B cell (primary cell): Measurements from ENCODE around the gene ACTR2. TPM values are rescaled to one million over a fixed set of nuclear protein-coding genes. Genes with fewer than 3 reads are reported as not detected.

Experiments
- ATAC-seq: fragments of 200-7000 bp; cut with Tn5 transposase; one replicate; pipeline ENCODE4 v1.10.0; 2021; ENCODE audit warnings: low read depth, mild to moderate bottlenecking, moderate number of reproducible peaks, moderate library complexity
- CTCF ChIA-PET: fragments of 350-600 bp; sonication (Branson Sonifier 250); formaldehyde crosslinking; loops from one replicate; lab custom pipeline; 2021; ENCODE audit warnings: antibody characterized with exemption, inconsistent platforms; lab: Charles Lee
- POLR2A ChIA-PET: fragments of 350-600 bp; sonication (Branson Sonifier 250); formaldehyde crosslinking; loops from one replicate; lab custom pipeline; 2021; ENCODE audit warnings: antibody characterized with exemption; lab: Charles Lee
- DNase-seq: peaks from one replicate; pipeline ENCODE4 v3.0.0; 2013
- H2AFZ ChIP-seq: 2 replicates; pipeline ENCODE4 v1.6.1; 2012; ENCODE audit warnings: mild to moderate bottlenecking, low read depth, low read length; ENCODE audit not compliant: insufficient read depth, poor library complexity, severe bottlenecking
- H3K27ac ChIP-seq, 2 donors: 1 replicate in 1 of 2; 2 replicates in 1 of 2; pipeline ENCODE4 v1.5.1; 2012 to 2013; ENCODE audit warnings: low read length in 2 of 2, mild to moderate bottlenecking in 2 of 2, moderate library complexity in 1 of 2
- H3K27me3 ChIP-seq, 4 experiments: fragments of 200-600 bp in 1 of 4; sonication (generic) in 1 of 4; replicated peaks in 1 of 4; 1 replicate in 2 of 4; 2 replicates in 2 of 4; pipeline versions ENCODE4 v1.6.1 to v1.7.0; 2013 to 2016; ENCODE audit warnings: low read length in 3 of 4, mild to moderate bottlenecking in 2 of 4, mixed read lengths in 1 of 4, moderate library complexity in 1 of 4; ENCODE audit not compliant: insufficient read depth in 4 of 4, control insufficient read depth in 3 of 4; ENCODE audit errors: control extremely low read depth in 1 of 4
- H3K36me3 ChIP-seq, 2 experiments: replicated peaks in 1 of 2; 1 replicate in 1 of 2; 2 replicates in 1 of 2; pipeline versions ENCODE4 v1.6.1 to v1.7.1; 2013; ENCODE audit warnings: low read length in 1 of 2; ENCODE audit not compliant: insufficient read depth in 2 of 2, control insufficient read depth in 1 of 2; ENCODE audit errors: control extremely low read depth in 1 of 2, extremely low read depth in 1 of 2
- H3K4me1 ChIP-seq, 2 donors: fragments of 200-600 bp in 1 of 2; sonication (generic) in 1 of 2; 1 replicate in 1 of 2; 2 replicates in 1 of 2; pipeline versions ENCODE4 v1.5.1 to v1.6.1; 2013 to 2017; ENCODE audit warnings: low read length in 2 of 2; ENCODE audit not compliant: control insufficient read depth in 2 of 2, insufficient read depth in 2 of 2
- H3K4me2 ChIP-seq: replicated peaks from 2 replicates; pipeline ENCODE3; 2012; ENCODE audit warnings: mild to moderate bottlenecking, low read depth, low read length; ENCODE audit not compliant: poor library complexity, severe bottlenecking
- H3K4me3 ChIP-seq, 5 experiments: fragments of 200-600 bp in 1 of 5; sonication (generic) in 1 of 5; 1 replicate in 3 of 5; 2 replicates in 2 of 5; pipeline versions ENCODE4 v1.5.1 to v1.7.0; 2011 to 2016; ENCODE audit warnings: low read length in 4 of 5, mild to moderate bottlenecking in 4 of 5, low read depth in 2 of 5, control low read depth in 1 of 5, moderate library complexity in 1 of 5; ENCODE audit not compliant: insufficient read depth in 1 of 5; ENCODE audit errors: control extremely low read depth in 1 of 5, extremely low read depth in 1 of 5
- H3K79me2 ChIP-seq: fragments of 200-600 bp; sonication (generic); one replicate; pipeline ENCODE4 v1.6.0; 2016; ENCODE audit warnings: low read length; ENCODE audit not compliant: control insufficient read depth, insufficient read depth
- H3K9ac ChIP-seq: fragments of 200-600 bp; sonication (generic); 2 replicates; pipeline ENCODE4 v1.6.1; 2017; ENCODE audit warnings: mild to moderate bottlenecking, low read length, moderate library complexity
- H3K9me3 ChIP-seq, 3 donors: one replicate each; pipeline versions ENCODE4 v1.6.1 to v1.7.1; 2013; ENCODE audit warnings: low read length in 2 of 3; ENCODE audit not compliant: control insufficient read depth in 2 of 3, insufficient read depth in 1 of 3; ENCODE audit errors: control extremely low read depth in 1 of 3
- H4K20me1 ChIP-seq: 2 replicates; pipeline ENCODE4 v1.6.0; 2012; ENCODE audit warnings: mild to moderate bottlenecking, low read length; ENCODE audit not compliant: insufficient read depth, control insufficient read depth, poor library complexity, severe bottlenecking
- H3K27ac Mint-ChIP-seq: one replicate; pipeline ENCODE4 v1.8.0; 2021; ENCODE audit warnings: mixed read lengths
- H3K27me3 Mint-ChIP-seq: one replicate; pipeline ENCODE4 v1.8.0; 2021; ENCODE audit warnings: mixed read lengths
- H3K4me1 Mint-ChIP-seq: one replicate; pipeline ENCODE4 v1.8.0; 2021; ENCODE audit warnings: mixed read lengths
- H3K4me3 Mint-ChIP-seq: one replicate; pipeline ENCODE4 v1.8.0; 2021; ENCODE audit warnings: mixed read lengths
- H3K9me3 Mint-ChIP-seq: one replicate; pipeline ENCODE4 v1.8.0; 2022; ENCODE audit warnings: mixed read lengths; ENCODE audit not compliant: insufficient read depth
- EZH2 ChIP-seq: IDR thresholded peaks from 2 replicates; pipeline ENCODE4 v1.6.1; 2012; ENCODE audit warnings: borderline replicate concordance, low read depth, mild to moderate bottlenecking, moderate library complexity, low read length; ENCODE audit not compliant: insufficient read depth, poor library complexity, severe bottlenecking
- WGBS: methylation state at CpG from one replicate; pipeline ENCODE4 v1.1.5; 2013; ENCODE audit warnings: missing lambda C conversion rate; ENCODE audit not compliant: insufficient coverage; 5-methylcytosine and 5-hydroxymethylcytosine counted together
- intact Hi-C: fragments of 100-400 bp; cut with micrococcal nuclease; formaldehyde crosslinking; loops from one replicate; pipeline ENCODE4 v1.10.0; 2022
- polyA plus RNA-seq: library from polyadenylated mRNA; depleted of rRNA; stranded (reverse); fragments of >200 nt; gene quantifications from 2 replicates; pipeline ENCODE4 v1.2.3, GENCODE V29; 2012
- total RNA-seq, 2 donors: library from RNA; stranded (reverse); fragments of 120-200 nt in 1 of 2; gene quantifications; 1 replicate in 1 of 2; 2 replicates in 1 of 2; pipeline versions ENCODE4 v1.2.3 to v1.2.4, GENCODE V29; 2013 to 2022
- TF ChIP-seq, protein P1 (sequence below): fragments of 200-600 bp; IDR thresholded peaks from one replicate; pipeline ENCODE4 v1.8.0; 2022; ENCODE audit warnings: antibody characterized with exemption, mild to moderate bottlenecking

Gene ACTR2
- total and polyA plus RNA-seq, 2 donors (not counting 1 experiment from before 2014, with no cell fraction given): 41.8 to 284 TPM

DNA sequence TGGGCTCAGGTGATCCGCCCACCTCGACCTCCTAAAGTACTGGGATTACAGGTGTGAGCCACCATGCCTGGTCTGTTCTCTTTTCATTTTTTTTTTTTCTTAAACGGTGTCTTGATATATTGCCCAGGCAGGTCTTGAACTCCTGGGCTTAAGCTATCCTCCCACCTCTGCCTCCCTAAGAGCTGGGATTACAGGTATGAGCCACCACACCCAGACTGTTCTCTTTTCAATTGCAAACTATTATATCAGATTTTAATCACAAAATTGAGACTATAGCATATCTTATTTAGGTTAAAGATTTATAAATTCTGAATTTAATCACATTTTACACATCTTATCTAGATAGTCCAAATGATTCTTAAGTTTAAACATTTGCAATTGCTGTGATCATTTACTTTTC is 15.5 kb upstream of the ACTR2 start:
- 90% methylated on average over 2 of the region's 3 CpGs for WGBS
- H3K4me3 ChIP-seq: no peak overlapping the region
- no peaks in the 10 kb centered on the region for H3K27me3 ChIP-seq
- no peak for ATAC-seq
- H3K9me3 ChIP-seq: no peaks in the 10 kb centered on the region
- DNase-seq: no peak
- H3K4me1 ChIP-seq: peaks cover 5 to 6% of the 10 kb centered on the region in 2 donors
- H3K36me3 ChIP-seq: no peaks in the 10 kb centered on the region
- H2AFZ ChIP-seq: no peak overlapping the region
- Mint-ChIP-seq H3K9me3 (peaks cover 2% of the 10 kb centered on the region), H3K27ac (no peak overlapping the region), H3K27me3 (no peaks in the 10 kb centered on the region), H3K4me3 (no peak overlapping the region), H3K4me1 (peaks cover 7% of the 10 kb centered on the region)
- H3K79me2 ChIP-seq: no peaks in the 10 kb centered on the region
- TF ChIP-seq, protein P1, sequence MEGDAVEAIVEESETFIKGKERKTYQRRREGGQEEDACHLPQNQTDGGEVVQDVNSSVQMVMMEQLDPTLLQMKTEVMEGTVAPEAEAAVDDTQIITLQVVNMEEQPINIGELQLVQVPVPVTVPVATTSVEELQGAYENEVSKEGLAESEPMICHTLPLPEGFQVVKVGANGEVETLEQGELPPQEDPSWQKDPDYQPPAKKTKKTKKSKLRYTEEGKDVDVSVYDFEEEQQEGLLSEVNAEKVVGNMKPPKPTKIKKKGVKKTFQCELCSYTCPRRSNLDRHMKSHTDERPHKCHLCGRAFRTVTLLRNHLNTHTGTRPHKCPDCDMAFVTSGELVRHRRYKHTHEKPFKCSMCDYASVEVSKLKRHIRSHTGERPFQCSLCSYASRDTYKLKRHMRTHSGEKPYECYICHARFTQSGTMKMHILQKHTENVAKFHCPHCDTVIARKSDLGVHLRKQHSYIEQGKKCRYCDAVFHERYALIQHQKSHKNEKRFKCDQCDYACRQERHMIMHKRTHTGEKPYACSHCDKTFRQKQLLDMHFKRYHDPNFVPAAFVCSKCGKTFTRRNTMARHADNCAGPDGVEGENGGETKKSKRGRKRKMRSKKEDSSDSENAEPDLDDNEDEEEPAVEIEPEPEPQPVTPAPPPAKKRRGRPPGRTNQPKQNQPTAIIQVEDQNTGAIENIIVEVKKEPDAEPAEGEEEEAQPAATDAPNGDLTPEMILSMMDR: no peak
- no peak for TF ChIP-seq EZH2
- no peak overlapping the region for H3K9ac ChIP-seq
- ChIA-PET CTCF (no interaction called here), POLR2A (no interaction called here)
- H3K4me2 ChIP-seq: no peak overlapping the region
- H4K20me1 ChIP-seq: no peaks in the 10 kb centered on the region
- H3K27ac ChIP-seq: no peak overlapping the region
- intact Hi-C loops: no loop called here

DNA sequence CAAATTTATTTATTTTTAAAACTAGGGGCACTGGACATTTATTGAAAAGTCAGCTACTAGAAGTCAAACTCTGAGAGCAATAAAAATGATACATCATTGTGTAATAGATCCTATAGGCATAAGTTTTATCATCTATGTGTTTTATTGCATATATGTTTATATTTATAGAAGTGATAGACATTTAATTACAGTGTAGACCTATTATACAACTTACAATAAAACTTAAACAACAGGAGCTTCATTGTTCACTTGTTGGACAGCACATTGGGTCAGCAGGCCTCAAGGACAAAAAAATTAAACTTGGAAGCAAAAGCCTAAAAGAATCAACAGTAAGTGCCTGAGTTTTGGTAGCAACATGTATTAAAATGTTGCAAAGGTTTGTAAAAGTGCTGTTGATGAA is 15.0 kb upstream of the ACTR2 start:
- H3K27me3 Mint-ChIP-seq: no peaks in the 10 kb centered on the region
- ChIA-PET CTCF (no interaction called here), POLR2A (no interaction called here)
- H3K27me3 ChIP-seq: no peaks in the 10 kb centered on the region
- no peak overlapping the region for H3K27ac ChIP-seq
- no peak overlapping the region for H3K4me3 ChIP-seq
- H3K4me2 ChIP-seq: no peak overlapping the region
- no peaks in the 10 kb centered on the region for H3K79me2 ChIP-seq
- ATAC-seq (no peak), DNase-seq (no peak)
- no peaks in the 10 kb centered on the region for H3K36me3 ChIP-seq
- H3K4me1 ChIP-seq: peaks cover 5 to 6% of the 10 kb centered on the region in 2 donors
- peaks cover 2% of the 10 kb centered on the region for H3K9me3 Mint-ChIP-seq
- H3K4me1 Mint-ChIP-seq: peaks cover 7% of the 10 kb centered on the region
- intact Hi-C loops: no loop called here
- no peak overlapping the region for H3K27ac Mint-ChIP-seq
- H2AFZ ChIP-seq: no peak overlapping the region
- H4K20me1 ChIP-seq: no peaks in the 10 kb centered on the region
- no peaks in the 10 kb centered on the region for H3K9me3 ChIP-seq
- no peak for TF ChIP-seq EZH2
- TF ChIP-seq, protein P1: no peak
- H3K4me3 Mint-ChIP-seq: no peak overlapping the region
- no peak overlapping the region for H3K9ac ChIP-seq
